Daoy (cell line): ENCODE results near the gene MMP11. TPM values are rescaled to one million over a fixed set of nuclear protein-coding genes. Genes with fewer than 3 reads are reported as not detected.

Experiments used
- DNase-seq: peaks from one replicate; pipeline ENCODE4 v3.0.0-alpha.2; 2015; ENCODE audit warnings: low read depth
- total RNA-seq: library from RNA; depleted of rRNA; stranded (reverse); fragments of >200 nt; shearing (Covaris generic); gene quantifications from 2 replicates; pipeline ENCODE4 v1.2.3, GENCODE V29; 2014

Gene MMP11
- total RNA-seq, 1 experiment from 2014 or later: 0.34 TPM

GRCh38 chr22:23801238-23801821, 28.7 kb downstream of the MMP11 start:
- DNase-seq: no peak

DNA sequence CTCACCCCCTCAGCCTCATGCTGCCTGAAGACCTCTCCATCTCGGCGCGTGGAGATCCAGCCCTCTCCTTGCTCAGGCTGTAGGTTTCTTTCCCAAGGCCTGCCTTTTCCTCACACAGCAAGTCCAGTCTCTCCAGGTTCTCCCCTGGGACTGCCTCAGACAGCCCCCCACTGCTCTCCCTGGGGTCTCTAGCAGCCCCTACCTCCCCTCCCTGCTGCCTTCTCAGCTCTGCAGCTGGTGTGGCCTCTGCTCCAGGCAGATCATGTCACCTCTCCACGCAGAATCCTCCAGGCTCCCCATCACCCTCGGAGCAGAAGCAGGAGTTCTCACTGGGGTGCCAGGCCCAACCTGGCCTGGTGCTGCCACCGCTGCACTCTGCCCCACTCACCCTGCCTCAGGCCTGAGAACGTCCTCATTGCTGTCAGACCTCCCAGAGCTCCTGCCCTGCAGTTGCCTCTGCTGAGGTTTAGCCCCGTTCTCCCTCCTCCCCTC, 29.3 kb downstream of the MMP11 start:
- no peak for DNase-seq

- DNase-seq: no peak
Observed at GRCh38 chr22:23803001-23803819, 30.6 kb downstream of the MMP11 start.

DNA sequence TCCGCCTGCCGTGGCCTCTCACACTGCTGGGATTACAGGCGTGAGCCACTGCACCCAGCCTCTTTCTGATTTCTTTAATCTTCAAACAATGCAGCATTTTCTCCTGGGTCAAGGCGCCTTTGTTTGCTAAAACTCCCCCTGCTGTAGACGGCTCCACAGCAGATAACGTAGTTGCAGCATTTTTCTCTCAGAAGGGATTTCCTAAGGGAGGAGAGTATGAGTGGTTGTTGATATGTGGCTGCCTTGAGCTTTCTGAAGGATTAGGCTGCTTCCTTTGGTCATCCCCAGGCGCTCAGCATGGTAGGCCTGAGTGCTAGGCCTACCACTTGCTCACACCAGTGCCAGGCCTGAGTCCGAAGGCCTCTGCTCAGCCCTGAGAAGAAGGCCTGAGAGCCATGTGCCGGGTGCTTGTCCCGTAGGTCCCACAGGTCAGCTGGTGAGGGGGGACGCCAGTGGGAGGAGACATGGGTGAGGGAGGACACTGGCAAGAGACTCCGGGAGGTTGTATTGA, 32.2 kb downstream of the MMP11 start:
- DNase-seq: no peak

DNA sequence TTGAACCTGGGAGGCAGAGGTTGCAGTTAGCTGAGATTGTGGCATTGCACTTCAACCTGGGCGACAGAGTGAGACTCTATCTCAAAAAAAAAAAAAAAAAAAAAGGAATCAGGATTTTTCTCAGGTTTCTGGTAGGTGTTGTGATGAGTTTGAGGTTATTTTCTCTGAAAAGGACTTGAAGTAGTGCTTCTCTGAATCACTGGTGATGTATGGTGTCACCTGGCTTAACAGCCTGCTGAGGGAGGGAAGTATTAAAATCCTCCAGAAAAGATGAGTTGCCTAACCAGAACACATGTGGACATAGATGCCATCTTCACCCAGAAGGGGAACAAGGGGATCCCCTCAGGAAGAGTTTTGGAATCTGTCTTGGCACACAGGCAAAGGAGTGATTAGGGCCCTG, 34.2 kb downstream of the MMP11 start:
- no peak for DNase-seq

DNA sequence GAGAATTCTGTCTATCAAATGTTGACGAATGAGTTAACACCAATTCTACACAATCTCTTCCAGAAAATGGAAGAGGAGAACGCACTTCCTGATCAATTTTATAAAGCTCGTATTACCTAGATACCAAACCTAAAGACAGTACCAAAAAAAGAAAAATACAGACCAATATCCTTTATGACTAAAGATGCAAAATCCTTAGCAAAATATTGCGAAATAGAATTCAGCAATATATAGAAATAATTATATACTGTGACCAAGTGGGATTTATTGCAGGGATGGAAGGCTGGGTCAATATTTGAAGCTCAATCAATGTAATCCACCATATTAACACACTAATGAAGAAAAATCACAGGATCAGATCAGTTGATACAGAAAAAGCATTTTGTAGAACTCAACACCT, 39.7 kb downstream of the MMP11 start:
- DNase-seq: no peak

GRCh38 chr22:23815541-23816155, 43.0 kb downstream of the MMP11 start:
- no peak for DNase-seq

DNA sequence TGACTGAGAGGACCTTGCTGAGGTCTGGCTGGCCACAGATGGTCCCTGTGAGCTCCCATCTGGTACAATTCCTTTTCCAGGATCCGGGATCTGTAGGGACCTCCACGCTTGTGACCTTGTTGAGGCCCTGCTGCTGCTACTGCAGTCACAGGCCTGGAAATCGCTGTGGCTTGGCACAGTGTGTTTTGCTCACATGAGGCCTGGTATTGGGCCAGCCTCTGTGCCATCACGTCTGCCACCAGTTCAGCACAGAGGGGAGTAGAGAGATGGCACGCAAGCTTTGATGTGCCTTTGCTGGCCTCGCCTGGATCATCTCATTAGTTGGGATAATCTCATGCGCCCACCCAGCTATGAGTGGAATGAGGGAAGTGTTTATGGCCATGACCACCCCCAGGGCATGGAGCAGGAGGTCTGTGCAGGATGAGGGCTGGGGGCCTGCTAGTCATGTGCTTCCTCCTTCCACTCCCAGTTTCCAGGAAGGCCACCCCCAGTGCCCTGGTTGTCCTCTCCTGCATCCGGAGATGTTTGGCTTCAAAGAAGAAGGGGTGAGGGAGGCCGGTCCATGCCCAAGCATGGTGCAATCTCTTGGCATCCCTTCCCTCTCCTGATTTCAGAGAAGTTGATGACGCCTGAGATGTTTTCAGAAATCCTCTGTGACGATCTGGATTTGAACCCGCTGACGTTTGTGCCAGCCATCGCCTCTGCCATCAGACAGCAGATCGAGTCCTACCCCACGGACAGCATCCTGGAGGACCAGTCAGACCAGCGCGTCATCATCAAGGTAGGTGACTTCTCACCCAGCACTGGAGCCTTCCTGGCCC, 43.7 kb downstream of the MMP11 start:
- DNase-seq: no peak

GRCh38 chr22:23817146-23817545, 44.5 kb downstream of the MMP11 start:
- no peak for DNase-seq

DNA sequence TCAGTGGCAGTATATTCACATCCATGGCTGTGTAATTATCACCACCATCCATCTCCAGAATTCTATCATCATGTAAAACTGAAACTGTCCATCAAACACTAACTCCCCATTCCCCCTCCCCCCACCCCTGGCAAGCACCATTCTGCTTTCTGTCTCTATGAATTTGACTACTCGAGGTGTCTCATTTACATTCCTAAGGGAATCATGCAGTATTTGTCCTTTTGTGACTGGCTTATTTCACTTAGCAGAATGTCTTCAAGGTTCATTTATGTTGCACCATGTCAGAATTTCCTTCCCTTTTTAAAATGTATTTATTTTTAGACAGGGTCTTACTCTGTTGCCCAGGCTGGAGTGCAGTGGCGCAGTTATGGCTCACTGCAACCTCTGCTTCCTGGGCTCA, 45.9 kb downstream of the MMP11 start:
- no peak for DNase-seq

DNA sequence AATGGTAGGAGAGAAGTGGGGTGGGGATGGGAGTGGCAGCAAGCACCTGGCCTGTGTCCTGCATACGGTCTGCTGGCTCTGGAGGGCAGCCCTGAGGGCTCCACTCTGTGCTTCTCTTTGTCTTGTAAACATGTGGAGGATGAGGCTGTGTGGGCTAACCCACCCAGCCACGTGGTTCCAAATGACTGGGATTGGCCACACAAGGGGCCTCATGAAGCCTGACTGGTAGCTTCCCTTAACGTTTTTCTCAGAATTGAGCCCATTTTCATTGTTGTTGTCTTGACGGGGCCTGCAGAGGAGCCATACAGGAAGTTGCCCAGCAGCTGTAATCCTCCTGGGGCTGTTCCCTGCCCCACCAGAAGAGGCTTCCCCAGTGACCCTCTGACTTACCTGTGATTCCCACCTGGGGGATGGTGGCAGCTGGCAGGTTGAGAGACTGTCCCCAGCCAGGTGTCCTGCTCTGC, 48.1 kb downstream of the MMP11 start:
- DNase-seq: no peak

- no peak for DNase-seq
Observed at GRCh38 chr22:23822101-23822671, 49.5 kb downstream of the MMP11 start.

DNA sequence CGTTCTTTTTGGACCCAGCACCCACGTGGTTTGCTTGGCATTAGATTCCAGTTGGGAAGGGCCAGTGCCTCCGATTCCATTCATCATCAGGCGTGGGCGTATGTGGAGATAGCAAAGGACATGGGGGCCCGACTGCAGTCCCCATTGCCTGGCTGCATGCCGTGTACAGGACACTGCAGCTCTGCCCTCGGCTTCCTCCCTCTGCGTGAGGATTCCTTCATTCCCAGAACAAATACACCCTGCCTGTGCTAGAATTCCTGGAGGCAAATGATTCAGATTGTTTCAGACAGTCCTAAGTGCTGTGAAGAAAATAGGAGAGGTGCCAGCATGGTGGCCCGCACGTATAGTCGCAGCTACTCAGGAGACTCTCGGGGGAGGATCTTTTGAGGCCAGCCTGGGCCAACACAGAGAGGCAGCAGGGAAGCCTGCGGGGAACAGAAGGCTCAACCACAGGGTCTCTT, 50.7 kb downstream of the MMP11 start:
- DNase-seq: no peak

GRCh38 chr22:23824476-23825245, 52.0 kb downstream of the MMP11 start:
- no peak for DNase-seq

GRCh38 chr22:23825246-23825905, 52.7 kb downstream of the MMP11 start:
- DNase-seq: no peak

- no peak for DNase-seq
Observed at GRCh38 chr22:23826510-23827350, 54.1 kb downstream of the MMP11 start.

DNA sequence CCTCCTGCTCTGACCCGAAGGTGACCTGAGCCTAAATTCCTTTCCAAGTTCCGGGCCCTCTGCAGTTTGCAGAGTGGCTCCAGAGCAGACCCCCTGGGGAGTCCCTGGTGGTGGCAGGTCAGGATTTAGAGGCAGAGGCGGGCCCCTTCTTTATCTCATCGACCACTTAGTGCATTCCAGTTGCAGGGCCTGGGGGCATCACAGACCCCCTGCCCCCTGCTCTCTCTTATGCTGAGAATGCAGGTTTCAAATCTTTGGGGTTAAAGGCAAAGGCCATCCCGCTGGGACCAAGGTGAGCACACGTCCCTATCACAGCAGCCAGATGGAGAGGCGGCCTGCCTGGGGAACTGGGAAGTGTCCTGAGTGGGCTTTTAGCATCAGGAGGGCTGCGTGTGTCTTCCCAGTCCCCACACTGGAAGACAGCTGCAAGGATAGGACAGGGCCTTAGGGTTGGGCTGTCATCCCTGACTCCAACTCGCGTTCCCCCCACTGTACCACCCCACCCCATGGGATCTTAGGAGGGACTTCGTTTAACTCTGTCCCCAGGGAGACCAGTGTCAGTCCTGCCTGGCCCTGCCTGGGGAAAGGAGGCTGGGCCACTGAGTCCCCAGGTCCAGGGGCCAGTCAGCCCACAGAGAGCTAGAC, 54.8 kb downstream of the MMP11 start:
- DNase-seq: no peak
